SU-DHL-6 (cell line): ENCODE data around the gene CNTN5.

Experiments
- CTCF ChIP-seq: fragments of 200-600 bp; sonication (generic); IDR thresholded peaks from one replicate; pipeline ENCODE4 v1.5.1; 2017; ENCODE audit warnings: antibody characterized with exemption, mild to moderate bottlenecking, low read length, moderate library complexity; ENCODE audit not compliant: insufficient read depth, poor library complexity, severe bottlenecking
- EZH2phosphoT487 ChIP-seq: fragments of 200-600 bp; sonication (generic), shearing (Covaris generic); conservative IDR thresholded peaks from 2 replicates; pipeline ENCODE4 v1.6.1; 2018; ENCODE audit warnings: mild to moderate bottlenecking, antibody characterized with exemption, low read length, moderate library complexity, mixed read lengths

- TF ChIP-seq CTCF (no peak), EZH2phosphoT487 (no peak)
These were observed 305.1 kb downstream of the CNTN5 start for GRCh38 chr11:99325847-99326246.
